ENCODE results near the gene PHLPP2.

- TF ChIP-seq TAF1 (IDR thresholded peaks at IDR 0.05; ENCODE audit: low read depth, low read length): no peak
- TF ChIP-seq POLR2A (IDR thresholded peaks at IDR 0.05; ENCODE audit: low read depth, low read length): no peak
- no peak for TF ChIP-seq POLR2AphosphoS5 (IDR thresholded peaks at IDR 0.05; ENCODE audit: low read depth, low read length)
- no peak for TF ChIP-seq SPI1 (IDR thresholded peaks at IDR 0.05; ENCODE audit: low read depth, low read length)
- TF ChIP-seq POU2F2 (IDR thresholded peaks at IDR 0.05; ENCODE audit: low read depth, low read length): no peak
Measured at GRCh38 chr16:71754652-71755051, 30.2 kb upstream of the PHLPP2 start.

Measured in GM12891 (cell line).